ENCODE results near the gene CRACR2B. TPM values are rescaled to one million over a fixed set of nuclear protein-coding genes. Genes with fewer than 3 reads are reported as not detected.

Gene CRACR2B
- total RNA-seq, 6 donors from 2014 or later: 29.0 to 157 (median 41.4) TPM

DNA sequence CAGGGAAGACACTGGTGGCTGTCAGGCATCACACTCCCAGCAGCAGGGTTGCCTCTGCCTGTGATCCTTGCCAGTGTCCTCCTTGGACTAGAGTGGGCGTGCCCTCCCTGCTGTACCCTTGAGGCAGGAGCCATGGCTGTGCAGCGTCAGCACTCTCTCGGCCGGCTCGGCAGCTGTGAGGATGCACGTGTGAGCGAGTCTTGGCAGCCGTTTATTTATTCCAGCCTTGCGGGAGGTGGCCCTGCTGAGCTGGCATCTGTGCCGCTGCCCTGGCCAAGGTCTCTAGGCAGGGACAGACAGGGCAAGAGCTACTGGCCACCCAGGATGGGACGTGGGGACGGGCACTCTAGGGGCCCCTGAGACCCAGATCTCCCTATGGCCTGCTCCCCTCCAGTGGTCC, 48.8 kb downstream of the CRACR2B start:
- no peak for DNase-seq
- H3K27ac ChIP-seq: no peak overlapping the region
- no peak overlapping the region for H3K4me3 ChIP-seq
- 90 to 93% methylated on average over 2 to 12 of the region's 12 CpGs for WGBS, 2 donors
- no peaks in the 10 kb centered on the region for H3K9me3 ChIP-seq
- no peaks in the 10 kb centered on the region for H3K27me3 ChIP-seq
- H3K36me3 ChIP-seq: peaks cover 0 to 19% (median 9%) of the 10 kb centered on the region in 4 donors
- ATAC-seq (ENCODE audit: low FRiP score in 2 of 2): peak in 1 of 2 donors; percentile 20
- TF ChIP-seq POLR2A (IDR thresholded peaks at IDR 0.05) (no peak), EP300 (IDR thresholded peaks at IDR 0.05) (no peak), POLR2AphosphoS5 (IDR thresholded peaks at IDR 0.05) (no peak)
- TF ChIP-seq, protein P1, sequence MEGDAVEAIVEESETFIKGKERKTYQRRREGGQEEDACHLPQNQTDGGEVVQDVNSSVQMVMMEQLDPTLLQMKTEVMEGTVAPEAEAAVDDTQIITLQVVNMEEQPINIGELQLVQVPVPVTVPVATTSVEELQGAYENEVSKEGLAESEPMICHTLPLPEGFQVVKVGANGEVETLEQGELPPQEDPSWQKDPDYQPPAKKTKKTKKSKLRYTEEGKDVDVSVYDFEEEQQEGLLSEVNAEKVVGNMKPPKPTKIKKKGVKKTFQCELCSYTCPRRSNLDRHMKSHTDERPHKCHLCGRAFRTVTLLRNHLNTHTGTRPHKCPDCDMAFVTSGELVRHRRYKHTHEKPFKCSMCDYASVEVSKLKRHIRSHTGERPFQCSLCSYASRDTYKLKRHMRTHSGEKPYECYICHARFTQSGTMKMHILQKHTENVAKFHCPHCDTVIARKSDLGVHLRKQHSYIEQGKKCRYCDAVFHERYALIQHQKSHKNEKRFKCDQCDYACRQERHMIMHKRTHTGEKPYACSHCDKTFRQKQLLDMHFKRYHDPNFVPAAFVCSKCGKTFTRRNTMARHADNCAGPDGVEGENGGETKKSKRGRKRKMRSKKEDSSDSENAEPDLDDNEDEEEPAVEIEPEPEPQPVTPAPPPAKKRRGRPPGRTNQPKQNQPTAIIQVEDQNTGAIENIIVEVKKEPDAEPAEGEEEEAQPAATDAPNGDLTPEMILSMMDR (IDR thresholded peaks at IDR 0.05): no peak
- H3K4me1 ChIP-seq: no peaks in the 10 kb centered on the region

DNA sequence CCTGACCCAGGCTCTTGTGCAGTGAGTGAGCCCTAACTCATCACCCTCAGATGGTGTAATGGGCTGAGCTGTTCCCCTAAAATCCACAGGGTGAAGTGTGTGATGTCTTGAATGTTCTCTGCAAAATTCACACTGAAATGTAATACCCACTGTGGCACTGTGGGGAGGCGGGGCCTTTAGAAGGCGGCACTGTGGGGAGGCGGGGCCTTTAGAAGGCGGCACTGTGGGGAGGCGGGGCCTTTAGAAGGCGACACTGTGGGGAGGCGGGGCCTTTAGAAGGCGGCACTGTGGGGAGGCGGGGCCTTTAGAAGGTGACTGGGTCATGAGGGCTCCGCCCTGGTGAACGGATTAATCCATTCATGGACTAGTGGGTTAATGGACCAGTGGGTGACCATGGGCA, 49.8 kb downstream of the CRACR2B start:
- H3K9me3 ChIP-seq: no peaks in the 10 kb centered on the region
- no peak for ATAC-seq (ENCODE audit: low FRiP score in 2 of 2)
- H3K27ac ChIP-seq: no peak overlapping the region
- TF ChIP-seq EP300 (IDR thresholded peaks at IDR 0.05) (no peak), POLR2A (IDR thresholded peaks at IDR 0.05) (no peak), POLR2AphosphoS5 (IDR thresholded peaks at IDR 0.05) (no peak)
- TF ChIP-seq, protein P1 (IDR thresholded peaks at IDR 0.05): no peak
- H3K36me3 ChIP-seq: peaks cover 0 to 21% (median 10%) of the 10 kb centered on the region in 4 donors
- DNase-seq: no peak
- H3K27me3 ChIP-seq: no peaks in the 10 kb centered on the region
- no peak overlapping the region for H3K4me3 ChIP-seq
- no peaks in the 10 kb centered on the region for H3K4me1 ChIP-seq
- WGBS, 2 donors: 92 to 93% methylated on average over 11 of the region's 11 CpGs

DNA sequence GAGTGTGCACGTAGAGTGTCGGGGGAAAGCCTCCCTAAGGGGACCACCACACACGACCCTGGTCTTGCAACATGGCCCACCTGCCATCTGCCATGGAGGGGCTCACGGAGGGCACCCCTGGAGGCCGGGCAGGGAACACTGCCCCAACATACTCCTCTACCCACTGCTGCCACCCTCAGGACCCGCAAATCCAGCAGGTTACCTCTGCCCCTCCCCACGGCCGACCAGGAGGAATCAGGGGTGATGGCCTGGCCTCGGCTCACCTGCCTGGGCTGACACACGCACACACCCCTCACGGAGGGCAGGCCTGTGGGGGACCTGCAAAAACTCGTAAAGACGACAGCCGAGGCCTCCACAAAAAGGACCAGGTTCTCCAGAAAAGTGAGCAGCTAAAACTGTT, 52.7 kb downstream of the CRACR2B start:
- Histone ChIP-seq H3K4me3 (no peak overlapping the region), H3K9me3 (no peaks in the 10 kb centered on the region), H3K27ac (no peak overlapping the region), H3K4me1 (no peaks in the 10 kb centered on the region), H3K36me3 (peaks cover 0 to 34% (median 17%) of the 10 kb centered on the region in 4 donors), H3K27me3 (no peaks in the 10 kb centered on the region)
- no peak for ATAC-seq (ENCODE audit: low FRiP score in 2 of 2)
- TF ChIP-seq POLR2AphosphoS5 (IDR thresholded peaks at IDR 0.05): no peak
- TF ChIP-seq, protein P1 (IDR thresholded peaks at IDR 0.05): no peak
- no peak for TF ChIP-seq EP300 (IDR thresholded peaks at IDR 0.05)
- TF ChIP-seq POLR2A (IDR thresholded peaks at IDR 0.05): no peak
- peak in 1 of 2 donors; percentile 52 for DNase-seq
- WGBS, 2 donors: 87 to 93% methylated on average over 10 to 14 of the region's 14 CpGs

Small RNAs within 50 kb of the gene (small RNA-seq; reads per million reads assigned to genes)
- gene SNORA52: 0 reads per million in 4 donors

Other genes starting within 250 kb of the CRACR2B start
- gene IRF7, start 212.0 kb upstream of the CRACR2B start, total RNA-seq: 100 to 1,000 TPM in 2 of 6 donors, 10 to 100 TPM in 4; 32.6 to 123 (median 56.2) TPM
- under 1 TPM in 1 of 6 donors, not detected in 5; 0.40 TPM for gene CDHR5, start 203.0 kb upstream of the CRACR2B start, total RNA-seq
- under 1 TPM in 1 of 6 donors, not detected in 5; 0.72 TPM for gene SCT, start 200.7 kb upstream of the CRACR2B start, total RNA-seq
- gene DRD4, start 190.7 kb upstream of the CRACR2B start, total RNA-seq: 1 to 10 TPM in 3 of 6 donors, under 1 TPM in 1, not detected in 2; 0.54 to 4.2 (median 1.5) TPM
- gene DEAF1, start 132.7 kb upstream of the CRACR2B start, total RNA-seq: 10 to 100 TPM; 23.9 to 87.3 (median 35.6) TPM
- 10 to 100 TPM; 28.6 to 62.9 (median 36.1) TPM for gene TMEM80, start 132.1 kb upstream of the CRACR2B start, total RNA-seq
- 100 to 1,000 TPM; 120 to 497 (median 199) TPM for gene EPS8L2, start 121.7 kb upstream of the CRACR2B start, total RNA-seq
- 100 to 1,000 TPM; 163 to 313 (median 217) TPM for gene TALDO1, start 80.5 kb upstream of the CRACR2B start, total RNA-seq
- gene GATD1, start 50.4 kb upstream of the CRACR2B start, total RNA-seq: 10 to 100 TPM; 14.8 to 77.7 (median 63.6) TPM
- not detected for gene CEND1, start 37.8 kb upstream of the CRACR2B start, total RNA-seq
- 10 to 100 TPM; 13.6 to 29.3 (median 22.3) TPM for gene SLC25A22, start 29.6 kb upstream of the CRACR2B start, total RNA-seq
- gene PIDD1, start 22.7 kb upstream of the CRACR2B start, total RNA-seq: 10 to 100 TPM in 5 of 6 donors, 1 to 10 TPM in 1; 5.2 to 76.5 (median 15.4) TPM
- gene RPLP2, start 18.0 kb upstream of the CRACR2B start, total RNA-seq: 1,000 to 10,000 TPM in 2 of 6 donors, 100 to 1,000 TPM in 4; 451 to 1,926 (median 773) TPM
- 100 to 1,000 TPM in 4 of 6 donors, 10 to 100 TPM in 2; 74.5 to 303 (median 164) TPM for gene PNPLA2, start 9.0 kb upstream of the CRACR2B start, total RNA-seq
- 100 to 1,000 TPM; 179 to 545 (median 421) TPM for gene CD151, start 5.0 kb downstream of the CRACR2B start, total RNA-seq
- 100 to 1,000 TPM in 3 of 6 donors, 10 to 100 TPM in 3; 34.1 to 168 (median 102) TPM for gene POLR2L, start 14.6 kb downstream of the CRACR2B start, total RNA-seq
- 100 to 1,000 TPM in 5 of 6 donors, 10 to 100 TPM in 1; 91.3 to 181 (median 169) TPM for gene TSPAN4, start 14.9 kb downstream of the CRACR2B start, total RNA-seq
- 100 to 1,000 TPM in 1 of 6 donors, 10 to 100 TPM in 5; 34.6 to 144 (median 59.1) TPM for gene CHID1, start 82.9 kb downstream of the CRACR2B start, total RNA-seq
- gene AP2A2, start 98.0 kb downstream of the CRACR2B start, total RNA-seq: 100 to 1,000 TPM in 3 of 6 donors, 10 to 100 TPM in 3; 55.7 to 273 (median 103) TPM
- 1 to 10 TPM in 1 of 6 donors, under 1 TPM in 2, not detected in 3; 0.06 to 4.2 (median 0.51) TPM for gene MUC6, start 208.8 kb downstream of the CRACR2B start, total RNA-seq
- under 1 TPM in 2 of 6 donors, not detected in 4; 0.11 to 0.84 TPM for gene MUC2, start 247.0 kb downstream of the CRACR2B start, total RNA-seq

All from upper lobe of left lung (tissue), 6 donors.